OCI-LY3 (cell line): ENCODE data around the gene ANO10.
"Not testable (repeated sequence)": the region's sequence is repeated elsewhere in the genome, so short reads cannot be mapped to it uniquely, and the experiment has no call there.

Experiments
- H2AFZ ChIP-seq: fragments of 200-600, 300-600 bp; shearing (Covaris generic); 2 replicates; pipeline ENCODE4 v1.6.0; 2014; ENCODE audit warnings: antibody characterized with exemption, low read depth, low read length
- H3K27ac ChIP-seq: fragments of 200-600, 300-600 bp; sonication (generic); 2 replicates; pipeline ENCODE4 v1.5.1; 2014; ENCODE audit warnings: mild to moderate bottlenecking, low read length, moderate library complexity, mixed read lengths
- H3K27me3 ChIP-seq: fragments of 200-600, 300-600 bp; sonication (generic); 2 replicates; pipeline ENCODE4 v1.6.1; 2014; ENCODE audit warnings: low read depth, low read length, mixed read lengths
- H3K36me3 ChIP-seq: fragments of 200-600, 300-600 bp; sonication (generic); replicated peaks from 2 replicates; pipeline ENCODE3; 2014; ENCODE audit warnings: low read depth, low read length, mixed read lengths
- H3K4me1 ChIP-seq: fragments of 300-600, 200-600 bp; sonication (generic); 2 replicates; pipeline ENCODE4 v1.6.1; 2014; ENCODE audit warnings: low read length, mixed read lengths
- H3K4me2 ChIP-seq: fragments of 200-600, 300-600 bp; sonication (generic); 2 replicates; pipeline ENCODE4 v1.6.1; 2014; ENCODE audit warnings: low read length, mixed read lengths
- H3K4me3 ChIP-seq: fragments of 300-600, 200-600 bp; sonication (generic); 2 replicates; pipeline ENCODE4 v1.5.1; 2014; ENCODE audit warnings: antibody characterized with exemption, mild to moderate bottlenecking, low read length, moderate library complexity
- H3K79me2 ChIP-seq: fragments of 300-600, 200-600 bp; shearing (Covaris generic); 2 replicates; pipeline ENCODE4 v1.6.1; 2014; ENCODE audit warnings: mild to moderate bottlenecking, low read length, mixed read lengths
- H3K9ac ChIP-seq: fragments of 300-600, 200-600 bp; shearing (Covaris generic); 2 replicates; pipeline ENCODE4 v1.6.0; 2014; ENCODE audit warnings: mild to moderate bottlenecking, low read length, moderate library complexity
- H3K9me3 ChIP-seq: fragments of 200-600, 300-600 bp; shearing (Covaris generic); 2 replicates; pipeline ENCODE4 v1.6.1; 2014; ENCODE audit warnings: low read length, mixed read lengths; ENCODE audit not compliant: insufficient read depth
- H4K20me1 ChIP-seq: fragments of 200-600, 300-600 bp; sonication (generic); 2 replicates; pipeline ENCODE4 v1.6.1; 2016; ENCODE audit warnings: low read length, mixed read lengths; ENCODE audit not compliant: insufficient read depth
- EZH2phosphoT487 ChIP-seq: fragments of 200-600 bp; shearing (Covaris generic); IDR thresholded peaks from 2 replicates; pipeline ENCODE4 v1.6.1; 2018; ENCODE audit warnings: antibody characterized with exemption, mixed run types, low read depth
- TF ChIP-seq, protein P1 (sequence below): fragments of 200-600, 300-600 bp; sonication (generic); IDR thresholded peaks from 2 replicates; pipeline ENCODE4 v1.5.1; 2014; ENCODE audit warnings: antibody characterized with exemption, low read length, low read depth

The ANO10 gene

DNA sequence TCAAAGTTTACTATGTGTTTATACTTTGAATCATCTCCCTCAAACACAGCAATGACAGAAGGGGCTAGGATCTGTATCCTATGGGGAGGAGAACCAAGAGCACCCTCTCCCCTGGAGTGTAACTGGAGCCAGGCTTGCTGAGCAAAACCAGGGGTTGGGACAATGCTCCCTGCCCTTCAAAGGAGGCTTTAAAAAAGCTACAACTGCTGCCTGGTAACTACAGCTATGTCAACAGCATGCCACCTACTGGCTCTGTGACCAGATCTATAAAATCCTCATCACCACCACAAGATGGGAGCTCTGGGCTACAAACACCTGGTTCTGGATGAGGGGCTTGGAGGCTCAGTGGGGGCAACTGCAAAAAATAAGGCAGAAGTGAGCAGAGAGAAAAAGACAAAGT is 61.9 kb downstream of the ANO10 start:
- H2AFZ ChIP-seq = no peak overlapping the region
- H3K4me3 ChIP-seq = no peak overlapping the region
- no peaks in the 10 kb centered on the region for H3K4me1 ChIP-seq
- H3K36me3 ChIP-seq = peaks cover 42% of the 10 kb centered on the region
- no peak overlapping the region for H3K9ac ChIP-seq
- TF ChIP-seq EZH2phosphoT487 = no peak
- TF ChIP-seq, protein P1, sequence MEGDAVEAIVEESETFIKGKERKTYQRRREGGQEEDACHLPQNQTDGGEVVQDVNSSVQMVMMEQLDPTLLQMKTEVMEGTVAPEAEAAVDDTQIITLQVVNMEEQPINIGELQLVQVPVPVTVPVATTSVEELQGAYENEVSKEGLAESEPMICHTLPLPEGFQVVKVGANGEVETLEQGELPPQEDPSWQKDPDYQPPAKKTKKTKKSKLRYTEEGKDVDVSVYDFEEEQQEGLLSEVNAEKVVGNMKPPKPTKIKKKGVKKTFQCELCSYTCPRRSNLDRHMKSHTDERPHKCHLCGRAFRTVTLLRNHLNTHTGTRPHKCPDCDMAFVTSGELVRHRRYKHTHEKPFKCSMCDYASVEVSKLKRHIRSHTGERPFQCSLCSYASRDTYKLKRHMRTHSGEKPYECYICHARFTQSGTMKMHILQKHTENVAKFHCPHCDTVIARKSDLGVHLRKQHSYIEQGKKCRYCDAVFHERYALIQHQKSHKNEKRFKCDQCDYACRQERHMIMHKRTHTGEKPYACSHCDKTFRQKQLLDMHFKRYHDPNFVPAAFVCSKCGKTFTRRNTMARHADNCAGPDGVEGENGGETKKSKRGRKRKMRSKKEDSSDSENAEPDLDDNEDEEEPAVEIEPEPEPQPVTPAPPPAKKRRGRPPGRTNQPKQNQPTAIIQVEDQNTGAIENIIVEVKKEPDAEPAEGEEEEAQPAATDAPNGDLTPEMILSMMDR = peak; percentile 26
- H3K4me2 ChIP-seq = no peak overlapping the region
- no peaks in the 10 kb centered on the region for H3K79me2 ChIP-seq
- H3K27me3 ChIP-seq = no peaks in the 10 kb centered on the region
- no peaks in the 10 kb centered on the region for H3K9me3 ChIP-seq
- no peaks in the 10 kb centered on the region for H4K20me1 ChIP-seq
- H3K27ac ChIP-seq = no peak overlapping the region

DNA sequence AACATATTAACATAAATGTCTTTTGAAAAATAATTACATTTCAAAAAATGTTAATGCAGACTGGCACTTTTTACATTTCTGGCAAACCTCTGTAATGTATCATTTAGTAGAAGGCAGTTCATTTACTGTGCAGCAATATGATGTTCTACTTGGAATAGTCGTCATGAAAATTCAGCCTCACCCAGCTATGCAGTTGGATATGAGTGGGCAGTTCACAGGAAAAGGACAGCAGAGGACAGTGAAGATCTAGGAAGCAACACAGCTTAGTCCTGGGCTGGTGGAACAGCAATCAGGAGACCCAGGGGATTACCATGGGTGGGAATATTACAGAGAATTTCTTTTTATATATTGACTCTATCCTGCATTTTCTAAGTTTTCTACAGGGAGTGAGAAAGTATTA is 63.6 kb downstream of the ANO10 start:
- H3K4me1 ChIP-seq = no peaks in the 10 kb centered on the region
- H3K9me3 ChIP-seq = no peaks in the 10 kb centered on the region
- H3K27me3 ChIP-seq = no peaks in the 10 kb centered on the region
- H3K9ac ChIP-seq = no peak overlapping the region
- no peak overlapping the region for H3K4me3 ChIP-seq
- no peak overlapping the region for H3K27ac ChIP-seq
- H3K79me2 ChIP-seq = no peaks in the 10 kb centered on the region
- H3K36me3 ChIP-seq = peaks cover 50% of the 10 kb centered on the region
- no peak overlapping the region for H2AFZ ChIP-seq
- TF ChIP-seq, protein P1 = no peak
- TF ChIP-seq EZH2phosphoT487 = no peak
- H3K4me2 ChIP-seq = no peak overlapping the region
- no peaks in the 10 kb centered on the region for H4K20me1 ChIP-seq

DNA sequence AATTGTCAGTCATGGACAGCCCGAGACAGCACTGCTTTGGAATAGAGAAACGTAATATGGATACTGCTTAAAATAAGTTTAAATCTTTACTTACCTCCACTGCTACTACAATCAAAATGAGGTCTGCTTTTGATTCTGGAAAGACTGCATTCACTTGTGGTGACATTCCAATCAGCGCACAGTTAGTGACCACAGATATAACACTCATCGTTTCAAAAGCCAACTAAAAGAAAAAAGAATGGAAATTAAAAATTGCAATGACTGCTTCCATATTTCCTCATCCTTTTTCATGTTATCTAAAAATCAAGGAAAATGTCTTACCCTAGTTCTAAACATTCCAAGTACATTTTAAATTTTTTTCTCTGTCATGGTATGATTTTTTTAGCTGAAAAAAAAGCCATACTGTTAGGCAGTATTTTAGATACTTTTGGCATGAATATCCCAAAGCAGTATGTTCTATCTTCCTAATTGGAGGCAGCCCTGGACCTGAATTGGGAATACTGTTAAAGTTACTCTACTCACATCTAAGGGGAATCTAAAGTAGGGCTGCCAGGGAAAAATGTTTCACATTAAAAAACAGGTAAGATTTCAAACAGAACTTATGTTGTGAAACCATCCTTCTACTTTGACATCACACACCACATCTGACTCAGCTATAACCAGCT is 72.1 kb downstream of the ANO10 start:
- no peak overlapping the region for H3K4me2 ChIP-seq
- no peak overlapping the region for H3K9ac ChIP-seq
- H3K4me3 ChIP-seq = no peak overlapping the region
- H4K20me1 ChIP-seq = no peaks in the 10 kb centered on the region
- no peaks in the 10 kb centered on the region for H3K4me1 ChIP-seq
- H2AFZ ChIP-seq = no peak overlapping the region
- no peaks in the 10 kb centered on the region for H3K27me3 ChIP-seq
- no peaks in the 10 kb centered on the region for H3K9me3 ChIP-seq
- H3K36me3 ChIP-seq = peaks cover 30% of the 10 kb centered on the region
- TF ChIP-seq, protein P1 = no peak
- no peak for TF ChIP-seq EZH2phosphoT487
- H3K79me2 ChIP-seq = no peaks in the 10 kb centered on the region
- no peak overlapping the region for H3K27ac ChIP-seq

DNA sequence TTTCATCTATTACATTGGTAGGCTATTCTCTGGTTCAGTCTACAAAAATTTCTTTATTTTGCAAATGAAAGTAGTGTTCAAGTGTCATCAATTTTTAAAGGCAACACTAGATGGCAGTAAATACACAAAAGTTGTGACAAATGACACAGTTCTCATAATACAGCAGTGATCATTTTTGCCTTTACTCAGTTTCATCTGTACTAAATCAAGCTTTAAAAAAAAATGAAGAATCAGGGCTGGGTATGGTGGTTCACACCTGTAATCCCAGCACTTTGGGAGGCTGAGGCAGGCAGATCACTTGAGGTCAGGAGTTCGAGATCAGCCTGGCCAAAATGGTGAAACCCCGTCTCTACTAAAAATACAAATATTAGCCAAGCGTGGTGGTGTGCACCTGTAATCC is 77.5 kb downstream of the ANO10 start:
- H3K9ac ChIP-seq, H3K36me3 ChIP-seq, H3K27me3 ChIP-seq, H3K4me2 ChIP-seq, H2AFZ ChIP-seq, H3K79me2 ChIP-seq, H3K27ac ChIP-seq, H4K20me1 ChIP-seq, H3K9me3 ChIP-seq, H3K4me3 ChIP-seq: not testable (repeated sequence)
- TF ChIP-seq, protein P1 = peak; percentile 80
- peaks cover 13% of the 10 kb centered on the region for H3K4me1 ChIP-seq
